ENCODE measurements around the gene SAT1. TPM values are rescaled to one million over a fixed set of nuclear protein-coding genes. Genes with fewer than 3 reads are reported as not detected.

SAT1 gene
- total RNA-seq, 1 experiment from 2014 or later: 151 TPM

DNA sequence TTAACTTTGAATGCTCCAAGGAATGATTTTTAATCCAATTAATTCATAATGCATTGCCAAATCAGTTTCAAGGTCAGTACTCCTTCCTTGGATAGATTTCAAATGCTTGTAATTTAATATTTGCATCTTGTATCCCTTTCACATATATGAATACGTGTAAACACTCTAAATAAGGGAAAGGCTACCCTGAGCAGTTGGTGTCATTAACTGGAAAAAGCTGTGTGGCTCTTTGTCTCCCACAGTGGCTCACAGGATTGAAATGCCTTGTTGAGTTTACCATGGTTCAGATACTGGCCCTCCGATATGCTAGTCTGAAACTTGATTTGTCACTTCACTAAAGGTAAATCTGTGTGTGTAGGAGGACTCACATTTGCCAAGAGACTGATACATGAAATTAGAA is 23.2 kb upstream of the SAT1 start:
- Mint-ChIP-seq H3K36me3 (ENCODE audit: insufficient read depth, unreplicated experiment) (no peaks in the 10 kb centered on the region), H3K27me3 (ENCODE audit: insufficient read depth, unreplicated experiment) (no peaks in the 10 kb centered on the region), H3K4me3 (ENCODE audit: unreplicated experiment) (no peak overlapping the region), H3K9me3 (ENCODE audit: unreplicated experiment) (no peaks in the 10 kb centered on the region), H3K27ac (ENCODE audit: unreplicated experiment) (no peak overlapping the region), H3K4me1 (ENCODE audit: low read depth, unreplicated experiment) (no peaks in the 10 kb centered on the region)
- CTCF ChIA-PET: no interaction called here
- no peak for DNase-seq
- Histone ChIP-seq H3K9me3 (no peaks in the 10 kb centered on the region), H3K36me3 (ENCODE audit: control insufficient read depth, insufficient read depth, low read length) (no peaks in the 10 kb centered on the region), H3K27me3 (replicated peaks; ENCODE audit: control insufficient read depth, insufficient read depth, low read length) (no peaks in the 10 kb centered on the region), H3K4me1 (no peaks in the 10 kb centered on the region), H3K4me3 (ENCODE audit: low read depth, low read length) (no peak overlapping the region)
- POLR2A ChIA-PET: no interaction called here
- intact Hi-C loops (cut with micrococcal nuclease; ENCODE audit: unreplicated experiment): no loop called here
- TF ChIP-seq, protein P1, sequence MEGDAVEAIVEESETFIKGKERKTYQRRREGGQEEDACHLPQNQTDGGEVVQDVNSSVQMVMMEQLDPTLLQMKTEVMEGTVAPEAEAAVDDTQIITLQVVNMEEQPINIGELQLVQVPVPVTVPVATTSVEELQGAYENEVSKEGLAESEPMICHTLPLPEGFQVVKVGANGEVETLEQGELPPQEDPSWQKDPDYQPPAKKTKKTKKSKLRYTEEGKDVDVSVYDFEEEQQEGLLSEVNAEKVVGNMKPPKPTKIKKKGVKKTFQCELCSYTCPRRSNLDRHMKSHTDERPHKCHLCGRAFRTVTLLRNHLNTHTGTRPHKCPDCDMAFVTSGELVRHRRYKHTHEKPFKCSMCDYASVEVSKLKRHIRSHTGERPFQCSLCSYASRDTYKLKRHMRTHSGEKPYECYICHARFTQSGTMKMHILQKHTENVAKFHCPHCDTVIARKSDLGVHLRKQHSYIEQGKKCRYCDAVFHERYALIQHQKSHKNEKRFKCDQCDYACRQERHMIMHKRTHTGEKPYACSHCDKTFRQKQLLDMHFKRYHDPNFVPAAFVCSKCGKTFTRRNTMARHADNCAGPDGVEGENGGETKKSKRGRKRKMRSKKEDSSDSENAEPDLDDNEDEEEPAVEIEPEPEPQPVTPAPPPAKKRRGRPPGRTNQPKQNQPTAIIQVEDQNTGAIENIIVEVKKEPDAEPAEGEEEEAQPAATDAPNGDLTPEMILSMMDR (IDR thresholded peaks at IDR 0.05; ENCODE audit: insufficient read depth in 1 of 2, low read depth in 1 of 2, low read length in 1 of 2, severe bottlenecking in 1 of 2, unreplicated experiment in 1 of 2): no peak
- no TSS peak for BruUV-seq (replicated peaks)

DNA sequence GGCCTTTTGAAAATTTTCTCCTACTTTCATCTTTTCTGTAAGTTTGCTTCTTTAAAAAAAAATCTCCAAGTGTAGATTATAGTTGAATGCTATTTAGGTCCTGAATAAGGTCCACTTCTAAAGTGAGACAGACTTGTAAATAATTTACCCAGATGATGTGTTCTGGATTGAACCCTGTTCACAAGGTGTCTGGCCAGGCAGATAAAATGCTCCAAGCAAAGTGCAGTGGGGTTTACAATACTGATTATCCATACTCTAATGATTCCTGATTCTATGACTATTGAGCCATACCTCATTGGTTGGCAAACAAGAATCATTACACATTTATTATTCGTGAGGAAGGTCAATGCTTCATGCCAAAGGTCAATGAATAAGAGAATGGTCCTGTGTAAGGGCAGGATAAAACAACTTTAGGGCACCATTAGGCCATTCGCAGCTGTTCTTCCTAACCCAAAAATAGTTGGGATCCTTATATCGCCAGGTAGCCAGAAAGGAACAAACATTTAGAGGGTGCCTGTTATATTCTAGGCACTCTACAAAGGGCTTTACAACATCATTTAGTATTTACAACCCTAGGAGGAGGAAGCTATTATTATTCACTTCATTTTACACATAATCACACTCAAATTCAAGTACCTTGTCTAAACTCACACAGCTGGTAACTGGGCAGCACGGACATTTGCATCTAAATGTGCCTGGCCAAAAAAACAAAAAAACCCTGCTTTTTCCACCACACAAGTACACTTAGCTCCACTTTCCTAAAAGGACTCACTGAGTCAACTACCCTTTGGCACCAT is 18.6 kb upstream of the SAT1 start:
- POLR2A ChIA-PET: no interaction called here
- intact Hi-C loops (cut with micrococcal nuclease; ENCODE audit: unreplicated experiment): no loop called here
- Histone ChIP-seq H3K36me3 (ENCODE audit: control insufficient read depth, insufficient read depth, low read length) (no peaks in the 10 kb centered on the region), H3K9me3 (no peaks in the 10 kb centered on the region), H3K4me3 (ENCODE audit: low read depth, low read length) (no peak overlapping the region), H3K4me1 (no peaks in the 10 kb centered on the region), H3K27me3 (replicated peaks; ENCODE audit: control insufficient read depth, insufficient read depth, low read length) (no peaks in the 10 kb centered on the region)
- TF ChIP-seq, protein P1 (IDR thresholded peaks at IDR 0.05; ENCODE audit: insufficient read depth in 1 of 2, low read depth in 1 of 2, low read length in 1 of 2, severe bottlenecking in 1 of 2, unreplicated experiment in 1 of 2): no peak
- Mint-ChIP-seq H3K9me3 (ENCODE audit: unreplicated experiment) (no peaks in the 10 kb centered on the region), H3K4me1 (ENCODE audit: low read depth, unreplicated experiment) (no peaks in the 10 kb centered on the region), H3K27ac (ENCODE audit: unreplicated experiment) (no peak overlapping the region), H3K36me3 (ENCODE audit: insufficient read depth, unreplicated experiment) (no peaks in the 10 kb centered on the region), H3K4me3 (ENCODE audit: unreplicated experiment) (no peak overlapping the region), H3K27me3 (ENCODE audit: insufficient read depth, unreplicated experiment) (no peaks in the 10 kb centered on the region)
- no TSS peak for BruUV-seq (replicated peaks)
- no peak for DNase-seq
- CTCF ChIA-PET: no interaction called here

GRCh38 chrX:23765449-23765848 is 17.5 kb upstream of the SAT1 start:
- H3K4me1 ChIP-seq: no peaks in the 10 kb centered on the region
- no peaks in the 10 kb centered on the region for H3K27me3 ChIP-seq (replicated peaks; ENCODE audit: control insufficient read depth, insufficient read depth, low read length)
- TF ChIP-seq, protein P1 (IDR thresholded peaks at IDR 0.05; ENCODE audit: insufficient read depth in 1 of 2, low read depth in 1 of 2, low read length in 1 of 2, severe bottlenecking in 1 of 2, unreplicated experiment in 1 of 2): no peak
- Mint-ChIP-seq H3K27me3 (ENCODE audit: insufficient read depth, unreplicated experiment) (no peaks in the 10 kb centered on the region), H3K4me3 (ENCODE audit: unreplicated experiment) (no peak overlapping the region), H3K9me3 (ENCODE audit: unreplicated experiment) (no peaks in the 10 kb centered on the region), H3K27ac (ENCODE audit: unreplicated experiment) (no peak overlapping the region), H3K4me1 (ENCODE audit: low read depth, unreplicated experiment) (no peaks in the 10 kb centered on the region), H3K36me3 (ENCODE audit: insufficient read depth, unreplicated experiment) (no peaks in the 10 kb centered on the region)
- POLR2A ChIA-PET: no interaction called here
- BruUV-seq (replicated peaks): no TSS peak
- H3K4me3 ChIP-seq (ENCODE audit: low read depth, low read length): no peak overlapping the region
- no peaks in the 10 kb centered on the region for H3K9me3 ChIP-seq
- no peaks in the 10 kb centered on the region for H3K36me3 ChIP-seq (ENCODE audit: control insufficient read depth, insufficient read depth, low read length)
- intact Hi-C loops (cut with micrococcal nuclease; ENCODE audit: unreplicated experiment): no loop called here
- CTCF ChIA-PET: no interaction called here
- no peak for DNase-seq
